Cardiac muscle cell (in vitro differentiated cells and primary cell): ENCODE data around the gene FAM131A. TPM values are rescaled to one million over a fixed set of nuclear protein-coding genes. Genes with fewer than 3 reads are reported as not detected.

ENCODE experiments used
- DNase-seq, 2 donors: peaks; one replicate each; pipeline versions ENCODE4 v3.0.0 to v3.0.0-alpha.2; 2010 to 2017; ENCODE audit warnings: low read depth in 1 of 2, low spot score in 1 of 2
- H3K27ac ChIP-seq: fragments of 200-600 bp; sonication (generic); 2 replicates; pipeline ENCODE4 v1.5.1; 2016
- H3K27me3 ChIP-seq: fragments of 200-600 bp; sonication (generic); 2 replicates; pipeline ENCODE4 v1.6.0; 2016; ENCODE audit warnings: control low read depth
- H3K36me3 ChIP-seq: fragments of 200-600 bp; sonication (generic); 2 replicates; pipeline ENCODE4 v1.5.1; 2016; ENCODE audit warnings: control low read depth
- H3K4me1 ChIP-seq: fragments of 200-600 bp; sonication (generic); 2 replicates; pipeline ENCODE4 v1.8.1; 2017; ENCODE audit warnings: low read depth, mild to moderate bottlenecking, mixed run types
- H3K4me3 ChIP-seq: fragments of 200-600 bp; sonication (generic); 2 replicates; pipeline ENCODE4 v1.5.1; 2016; ENCODE audit warnings: mild to moderate bottlenecking
- H3K9me3 ChIP-seq: fragments of 200-600 bp; sonication (generic); 2 replicates; pipeline ENCODE4 v1.5.1; 2017; ENCODE audit warnings: low read depth, mild to moderate bottlenecking, control low read depth
- CTCF ChIP-seq: IDR thresholded peaks from 2 replicates; pipeline ENCODE4 v1.5.1; 2012; ENCODE audit warnings: low read depth, mild to moderate bottlenecking, low read length
- polyA plus RNA-seq: library from polyadenylated mRNA; unstranded; fragments of >200 nt; fragmentation: Nextera tagmentation; extraction: Ambion mirVana; gene quantifications from 2 replicates; pipeline ENCODE4 v1.2.1, GENCODE V29; 2016
- total RNA-seq: library from RNA; depleted of rRNA; stranded (reverse); fragments of >200 nt; gene quantifications from 2 replicates; pipeline ENCODE4 v1.2.3, GENCODE V29; 2016

FAM131A gene
- total and polyA plus RNA-seq, 2 experiments from 2014 or later = 9.6 to 34.3 TPM

GRCh38 chr3:184383033-184383740, 45.8 kb downstream of the FAM131A start:
- DNase-seq = no peak
- peaks cover 14% of the 10 kb centered on the region for H3K27me3 ChIP-seq
- H3K36me3 ChIP-seq = no peaks in the 10 kb centered on the region

GRCh38 chr3:184384342-184384741, 46.9 kb downstream of the FAM131A start:
- Histone ChIP-seq H3K9me3 (no peaks in the 10 kb centered on the region), H3K36me3 (no peaks in the 10 kb centered on the region), H3K27ac (no peak overlapping the region), H3K27me3 (peaks cover 14% of the 10 kb centered on the region), H3K4me3 (no peak overlapping the region), H3K4me1 (peaks cover 2% of the 10 kb centered on the region)
- DNase-seq = no peak
- no peak for TF ChIP-seq CTCF

More at GRCh38 chr3:184383033-184383740, 45.8 kb downstream of the FAM131A start:
- Histone ChIP-seq H3K27ac (no peak overlapping the region), H3K4me3 (no peak overlapping the region), H3K9me3 (no peaks in the 10 kb centered on the region), H3K4me1 (no peaks in the 10 kb centered on the region)
- no peak for TF ChIP-seq CTCF

- Histone ChIP-seq H3K9me3 (no peaks in the 10 kb centered on the region), H3K36me3 (no peaks in the 10 kb centered on the region), H3K27me3 (peaks cover 14% of the 10 kb centered on the region), H3K4me3 (no peak overlapping the region), H3K27ac (no peak overlapping the region), H3K4me1 (peaks cover 5% of the 10 kb centered on the region)
- no peak for DNase-seq
- no peak for TF ChIP-seq CTCF
Measured at GRCh38 chr3:184384856-184385422, 47.5 kb downstream of the FAM131A start.

GRCh38 chr3:184386047-184386806, 48.8 kb downstream of the FAM131A start:
- H3K36me3 ChIP-seq = no peaks in the 10 kb centered on the region
- H3K27me3 ChIP-seq = peaks cover 6% of the 10 kb centered on the region
- no peak overlapping the region for H3K4me3 ChIP-seq

More at GRCh38 chr3:184386047-184386806, 48.8 kb downstream of the FAM131A start:
- no peak for TF ChIP-seq CTCF
- Histone ChIP-seq H3K9me3 (no peaks in the 10 kb centered on the region), H3K4me1 (peaks cover 5% of the 10 kb centered on the region), H3K27ac (no peak overlapping the region)
- no peak for DNase-seq
